Muscle of leg (tissue), 16 donors: ENCODE data around the gene KANTR. TPM values are rescaled to one million over a fixed set of nuclear protein-coding genes. Genes with fewer than 3 reads are reported as not detected.

ENCODE experiments used
- DNase-seq: peaks from one replicate; pipeline ENCODE4 v3.0.0; 2013
- H3K27ac ChIP-seq: one replicate; pipeline ENCODE4 v1.5.1; 2013; ENCODE audit warnings: mild to moderate bottlenecking, low read length, control low read depth
- H3K27me3 ChIP-seq: one replicate; pipeline ENCODE4 v1.6.1; 2013; ENCODE audit warnings: low read length; ENCODE audit not compliant: control insufficient read depth, insufficient read depth
- H3K36me3 ChIP-seq: one replicate; pipeline ENCODE4 v1.6.1; 2013; ENCODE audit warnings: low read length; ENCODE audit not compliant: control insufficient read depth, insufficient read depth
- H3K4me1 ChIP-seq: one replicate; pipeline ENCODE4 v1.6.1; 2013; ENCODE audit warnings: low read length; ENCODE audit not compliant: control insufficient read depth, insufficient read depth
- H3K4me3 ChIP-seq: one replicate; pipeline ENCODE4 v1.5.1; 2013; ENCODE audit warnings: low read length, control low read depth
- H3K9me3 ChIP-seq: replicated peaks from 2 replicates; pipeline ENCODE4 v1.6.1; 2013; ENCODE audit warnings: low read depth, low read length; ENCODE audit not compliant: control insufficient read depth
- WGBS: methylation state at CpG from one replicate; pipeline ENCODE4 v1.1.5; 2013; ENCODE audit warnings: missing lambda C conversion rate; ENCODE audit not compliant: insufficient coverage; 5-methylcytosine and 5-hydroxymethylcytosine counted together
- long read RNA-seq, 11 donors: transcript quantifications; one replicate each; lab custom pipeline, GENCODE V29; 2026
- polyA plus RNA-seq, 8 donors: library from polyadenylated mRNA; unstranded; fragments of 120-200 nt; gene quantifications; one replicate each; pipeline versions ENCODE4 v1.2.1 to v1.2.3, GENCODE V29; 2013; ENCODE audit warnings: inconsistent platforms in 1 of 8, low replicate concordance in 1 of 8; ENCODE audit not compliant: insufficient read length in 8 of 8, insufficient read depth in 1 of 8
- total RNA-seq: library from RNA; stranded (reverse); fragments of 120-200 nt; gene quantifications from one replicate; pipeline ENCODE4 v1.2.4, GENCODE V29; 2013

The KANTR gene, protein sequence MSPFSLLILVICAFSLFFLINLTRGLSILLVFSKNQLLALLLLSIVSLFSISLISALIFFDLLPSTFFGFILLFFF
- 11.0 TPM for total RNA-seq
- 10 to 100 TPM in 2 of 8 donors, 1 to 10 TPM in 6; 4.3 to 18.2 (median 7.8) TPM for polyA plus RNA-seq
- long read RNA-seq, donor 1 = 0 reads
- long read RNA-seq, donor 2 = 0 reads
- long read RNA-seq, donor 3 = 0 reads
- long read RNA-seq, donor 4 = 0 reads
- long read RNA-seq, donor 5, partial matches to known transcripts = 0 of 1 reads
- long read RNA-seq, donor 5, other reads (novel, unspliced or antisense) = 0 of 1 reads
- long read RNA-seq, donor 6 = 0 reads
- long read RNA-seq, donor 7 = 0 reads
- long read RNA-seq, donor 8 = 0 reads
- long read RNA-seq, donor 9 = 0 reads
- long read RNA-seq, donor 10 = 0 reads
- long read RNA-seq, donor 11 = 0 reads

DNA sequence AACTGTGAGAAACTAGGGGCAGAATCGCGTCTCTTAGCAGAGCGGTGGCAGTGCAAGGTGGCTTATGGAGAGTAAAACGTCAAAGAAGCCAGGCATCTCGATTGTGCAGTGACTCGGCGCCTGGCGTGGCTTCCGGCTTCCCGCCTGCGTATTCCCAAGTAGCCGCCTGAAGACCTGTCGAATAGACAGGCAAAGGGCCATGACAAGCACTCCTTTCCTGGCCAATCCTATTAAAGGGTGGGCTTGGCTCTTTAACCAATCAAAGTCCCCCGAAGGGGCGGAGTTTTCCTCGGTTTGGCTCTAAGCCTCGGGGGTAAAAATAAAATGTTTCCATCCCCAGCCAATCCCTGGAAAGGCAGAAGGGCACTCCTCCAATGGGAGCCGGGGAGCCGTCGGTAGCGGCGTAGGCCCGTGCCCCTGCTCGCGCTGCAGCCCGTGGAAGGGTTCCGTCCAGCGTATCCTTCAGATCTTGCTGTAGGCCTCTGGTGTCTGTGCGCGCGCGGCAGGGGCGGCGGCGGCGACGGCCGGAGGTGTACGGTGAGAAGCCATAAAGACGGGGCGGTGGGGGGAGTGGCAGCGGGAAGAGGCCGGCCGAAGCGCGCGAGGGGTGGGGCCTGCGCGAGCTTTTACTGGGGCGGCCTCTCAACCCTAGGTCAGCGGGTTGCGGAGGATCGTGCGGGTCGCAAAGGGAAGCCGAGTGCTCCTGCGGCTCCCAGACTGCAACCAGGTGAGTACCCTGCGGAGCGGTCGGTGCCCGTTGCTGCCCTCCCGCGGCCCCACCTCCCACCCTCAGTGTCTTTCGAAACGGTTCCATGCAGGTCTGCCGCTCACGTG is at the start of gene KANTR:
Gene KANTR (plus strand): TSS at position 395 of the 834 bp plus-strand sequence. CDS start 30,131 bp downstream, outside the sequence.
- Histone ChIP-seq H3K4me1 (peaks cover 5% of the 10 kb centered on the region), H3K9me3 (no peaks in the 10 kb centered on the region), H3K27ac (peak within 1 kb of the TSS; percentile 97), H3K27me3 (peaks cover 45% of the 10 kb centered on the region), H3K36me3 (no peaks in the 10 kb centered on the region), H3K4me3 (peak within 1 kb of the TSS; percentile 71)
- WGBS = 33% methylated on average over 59 of the region's 67 CpGs
- DNase-seq = peak; percentile 98

DNA sequence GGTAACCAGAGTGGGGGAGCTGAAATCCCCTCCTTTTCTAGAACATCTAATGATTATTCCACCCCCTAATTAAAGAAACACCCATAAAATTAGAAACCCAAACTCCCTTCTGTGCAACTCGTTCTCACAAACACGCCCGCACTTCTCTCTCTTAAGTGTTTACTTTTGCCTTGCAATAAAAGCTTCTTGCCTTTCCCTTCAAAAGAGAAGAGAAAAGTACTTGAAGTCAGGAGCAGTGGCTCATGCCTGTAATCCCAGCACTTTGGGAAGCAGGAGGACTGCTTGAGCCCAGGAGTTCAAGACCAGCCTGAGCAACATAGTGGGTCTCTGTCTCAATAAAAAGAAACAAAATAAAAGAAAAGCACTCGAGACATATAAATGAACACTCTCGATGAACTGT is 48.9 kb upstream of the KANTR start:
- Histone ChIP-seq H3K27me3 (peaks cover 46% of the 10 kb centered on the region), H3K4me1 (peaks cover 4% of the 10 kb centered on the region), H3K36me3 (peaks cover 2% of the 10 kb centered on the region), H3K27ac (no peak overlapping the region), H3K4me3 (no peak overlapping the region), H3K9me3 (no peaks in the 10 kb centered on the region)
- DNase-seq = no peak
- 42% methylated on average over 2 of the region's 5 CpGs for WGBS

DNA sequence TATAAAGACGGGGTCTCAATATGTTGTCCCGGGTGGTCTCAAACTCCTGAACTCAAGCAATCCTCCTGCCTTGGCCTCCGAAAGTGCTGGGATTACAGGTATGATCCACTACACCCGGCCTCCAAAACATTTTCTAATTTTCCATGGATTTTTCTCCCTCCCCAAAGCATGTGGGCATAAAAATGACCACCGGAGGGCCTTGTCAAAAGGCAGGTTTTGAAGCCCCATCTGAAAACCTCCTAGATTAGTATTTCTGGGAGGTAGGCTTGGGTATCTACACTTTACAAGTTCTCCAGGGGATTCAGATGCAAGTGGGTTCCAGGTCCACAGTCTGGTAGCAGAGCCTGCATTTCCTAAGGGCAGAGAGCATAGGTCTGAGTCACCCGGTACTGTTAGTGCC is 46.7 kb upstream of the KANTR start:
- DNase-seq = no peak
- WGBS = 91% methylated on average over 4 of the region's 6 CpGs
- Histone ChIP-seq H3K36me3 (peaks cover 3% of the 10 kb centered on the region), H3K27ac (no peak overlapping the region), H3K4me3 (no peak overlapping the region), H3K27me3 (peaks cover 50% of the 10 kb centered on the region), H3K4me1 (peaks cover 4% of the 10 kb centered on the region), H3K9me3 (no peaks in the 10 kb centered on the region)

DNA sequence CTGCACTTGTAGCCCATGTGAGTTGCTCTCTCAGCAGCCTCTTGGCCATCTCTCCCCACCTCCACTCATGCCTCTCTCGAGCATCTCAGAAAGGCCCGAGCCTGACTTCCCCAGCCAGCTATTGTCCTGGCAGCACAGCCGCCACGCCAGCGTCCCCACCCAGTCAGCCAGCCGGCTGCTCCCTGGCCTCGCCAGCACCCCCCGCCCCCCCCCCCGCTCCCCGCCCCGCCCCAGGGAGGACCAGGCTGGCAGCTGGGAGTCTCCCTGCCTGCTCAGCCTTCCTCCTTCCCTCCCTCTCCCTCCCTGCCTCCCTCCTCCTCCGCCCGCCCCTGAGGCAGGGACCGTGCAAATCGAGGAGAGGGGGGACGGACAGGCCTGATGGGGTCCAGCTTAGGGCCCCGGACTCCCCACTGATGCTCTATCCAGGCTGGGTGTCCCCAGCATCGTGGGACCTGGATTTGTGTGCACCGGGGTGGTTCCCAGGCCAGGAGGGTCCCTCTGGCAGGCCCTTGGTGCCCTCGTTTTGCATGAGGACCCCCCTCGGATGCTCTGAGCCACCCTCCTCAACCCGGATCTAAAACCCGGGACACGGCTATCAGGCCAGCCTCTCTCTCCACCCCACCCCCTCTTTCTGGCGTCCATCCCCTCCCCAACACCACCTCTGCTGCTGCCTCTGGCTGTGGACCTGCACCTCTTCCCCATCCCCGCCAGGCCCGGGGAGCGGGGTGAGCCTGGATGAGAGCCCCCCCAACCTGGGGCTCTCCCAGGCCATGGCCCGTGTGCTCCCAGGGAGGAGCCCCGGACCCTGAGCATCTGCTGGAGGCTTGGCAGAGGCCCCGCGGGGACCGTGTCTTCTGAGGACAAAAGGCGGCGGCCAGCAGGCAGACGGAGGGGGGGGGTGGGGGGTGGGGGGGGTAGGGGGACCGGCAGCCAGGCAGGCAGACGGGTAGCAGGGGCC is 45.5 kb upstream of the KANTR start, which contains the start of gene GPR173:
Gene GPR173 (plus strand): TSS at position 621 of the 958 bp plus-strand sequence. CDS start 27,833 bp downstream, outside the sequence.
- Histone ChIP-seq H3K4me1 (peaks cover 4% of the 10 kb centered on the region), H3K9me3 (no peaks in the 10 kb centered on the region), H3K4me3 (peak within 1 kb of the TSS; percentile 54), H3K27ac (peak within 1 kb of the TSS; percentile 59), H3K36me3 (peaks cover 3% of the 10 kb centered on the region), H3K27me3 (peaks cover 44% of the 10 kb centered on the region)
- 28% methylated on average over 10 of the region's 38 CpGs for WGBS
- DNase-seq = peak; percentile 81

DNA sequence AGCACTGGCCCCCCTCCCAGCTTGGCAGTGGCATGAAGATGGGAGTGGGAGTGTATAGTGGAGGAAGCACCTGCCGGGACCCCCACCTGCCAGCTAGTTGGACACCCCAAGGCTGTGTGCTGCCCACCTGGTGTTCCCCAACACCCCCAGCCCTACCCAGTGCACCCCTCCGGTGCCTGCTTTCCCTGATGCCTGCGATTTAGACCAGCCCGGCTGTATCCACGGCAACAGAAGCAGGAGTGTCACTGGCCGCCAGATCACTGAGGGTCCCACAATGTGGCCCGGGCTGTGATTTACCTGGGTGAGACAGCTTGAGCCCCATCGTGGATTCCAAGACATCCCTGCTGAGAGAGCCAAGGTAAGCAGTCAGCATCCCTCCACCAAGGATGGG is 44.8 kb upstream of the KANTR start:
- Histone ChIP-seq H3K27me3 (peaks cover 40% of the 10 kb centered on the region), H3K9me3 (no peaks in the 10 kb centered on the region), H3K4me3 (peak overlapping the region; percentile 54), H3K4me1 (peaks cover 4% of the 10 kb centered on the region), H3K36me3 (peaks cover 3% of the 10 kb centered on the region), H3K27ac (no peak overlapping the region)
- DNase-seq = no peak
- 23% methylated on average over 7 of the region's 8 CpGs for WGBS

DNA sequence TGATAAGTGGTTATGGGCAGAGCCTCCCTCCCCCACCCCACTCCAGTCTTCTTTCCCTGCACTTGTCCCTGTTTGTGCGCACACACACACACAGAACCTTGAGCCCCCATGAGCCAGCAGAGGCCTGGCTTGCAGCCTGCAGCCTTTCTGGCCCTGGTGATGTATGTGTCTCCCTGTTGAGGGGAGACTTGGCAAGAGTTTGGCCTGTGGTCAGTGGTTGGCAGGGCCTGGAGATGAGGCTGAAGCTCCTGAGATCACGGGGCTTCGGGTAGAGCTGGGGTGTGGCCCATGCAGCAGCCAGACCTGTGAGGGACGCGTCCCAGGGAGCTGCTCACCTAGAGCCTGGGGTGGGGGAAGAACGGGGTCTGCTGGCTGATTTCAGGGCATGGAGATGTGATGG is 43.1 kb upstream of the KANTR start:
- Histone ChIP-seq H3K4me1 (peaks cover 4% of the 10 kb centered on the region), H3K27ac (no peak overlapping the region), H3K9me3 (no peaks in the 10 kb centered on the region), H3K27me3 (peaks cover 36% of the 10 kb centered on the region), H3K4me3 (no peak overlapping the region), H3K36me3 (peaks cover 3% of the 10 kb centered on the region)
- DNase-seq = no peak
- 72% methylated on average over 5 of the region's 6 CpGs for WGBS

DNA sequence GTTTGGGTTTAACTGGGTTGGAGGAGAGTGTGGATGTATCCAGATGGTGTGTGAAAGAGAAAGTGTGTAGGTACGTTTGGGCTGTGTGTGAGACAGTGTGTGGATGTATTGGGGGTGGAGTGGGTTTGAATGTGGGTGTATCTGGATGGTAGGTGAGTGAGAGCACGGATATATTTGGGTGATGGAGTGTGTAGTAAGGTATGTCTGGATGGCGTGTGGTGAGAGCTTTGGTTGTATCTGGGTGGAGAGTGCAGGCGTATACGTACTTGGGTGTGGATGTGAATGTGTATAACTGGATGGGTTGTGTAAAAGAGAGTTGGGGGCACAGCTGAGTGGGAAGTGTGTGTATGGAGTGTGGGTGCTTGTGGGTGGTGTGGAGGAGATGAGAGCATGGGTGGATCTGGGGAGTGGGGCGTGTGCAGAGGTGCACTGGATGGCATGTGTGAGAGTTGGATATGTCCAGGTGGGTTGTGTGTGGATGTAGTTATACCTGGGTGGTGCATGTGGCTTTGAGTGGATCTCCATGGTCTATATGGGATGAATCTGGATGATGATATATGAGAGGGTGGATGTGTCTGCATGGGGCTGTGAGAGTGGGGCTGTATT is 38.6 kb upstream of the KANTR start:
- H3K27me3 ChIP-seq = peaks cover 21% of the 10 kb centered on the region
- 72% methylated on average over 6 of the region's 6 CpGs for WGBS
- no peaks in the 10 kb centered on the region for H3K9me3 ChIP-seq
- H3K4me3 ChIP-seq = no peak overlapping the region
- no peaks in the 10 kb centered on the region for H3K36me3 ChIP-seq
- no peaks in the 10 kb centered on the region for H3K4me1 ChIP-seq
- no peak overlapping the region for H3K27ac ChIP-seq
- DNase-seq = no peak

DNA sequence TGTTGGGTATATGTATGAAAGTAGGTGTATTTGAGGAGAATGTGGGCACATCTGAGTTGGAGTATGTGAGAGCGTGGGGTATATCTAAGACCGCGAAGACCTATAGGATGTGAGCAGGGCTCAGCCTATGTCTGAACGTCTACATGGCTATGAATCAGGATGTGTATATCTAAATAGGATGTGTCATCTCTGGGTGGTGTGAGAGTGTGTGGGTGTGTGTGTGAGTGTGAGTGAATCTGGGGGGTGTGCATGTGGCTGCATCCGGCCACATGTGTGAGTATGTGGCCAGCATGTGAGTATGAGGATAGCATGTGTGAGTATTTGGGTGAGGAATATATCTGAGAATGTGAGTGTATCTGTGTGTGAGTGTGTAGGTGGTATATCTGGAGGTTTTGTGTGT is 37.6 kb upstream of the KANTR start:
- H3K4me1 ChIP-seq = no peaks in the 10 kb centered on the region
- no peaks in the 10 kb centered on the region for H3K36me3 ChIP-seq
- WGBS = 78% methylated on average over 5 of the region's 5 CpGs
- no peak overlapping the region for H3K27ac ChIP-seq
- H3K9me3 ChIP-seq = no peaks in the 10 kb centered on the region
- no peak overlapping the region for H3K4me3 ChIP-seq
- DNase-seq = no peak
- H3K27me3 ChIP-seq = peaks cover 17% of the 10 kb centered on the region

DNA sequence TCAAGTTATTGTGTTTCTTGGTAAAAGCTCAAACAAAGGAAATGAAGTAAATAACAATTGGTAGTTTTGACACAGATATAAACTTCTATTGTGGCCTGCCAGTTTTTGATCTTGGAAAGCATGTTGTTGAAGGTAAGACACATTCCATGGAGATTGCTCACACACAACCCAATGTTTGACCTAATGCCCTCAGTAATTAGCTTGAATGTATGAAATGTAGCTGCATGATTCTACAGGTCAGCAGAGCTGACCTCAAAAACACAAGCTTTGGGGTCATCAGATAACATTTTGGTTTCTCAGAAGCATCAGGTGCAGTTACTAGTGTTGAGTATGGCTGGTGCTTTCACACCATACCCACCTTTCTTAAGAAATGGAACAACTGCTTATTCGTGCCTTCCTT is 28.8 kb upstream of the KANTR start:
- no peaks in the 10 kb centered on the region for H3K36me3 ChIP-seq
- no peaks in the 10 kb centered on the region for H3K4me1 ChIP-seq
- H3K9me3 ChIP-seq = no peaks in the 10 kb centered on the region
- no peak for DNase-seq
- WGBS = no CpG with 5 or more reads among the region's 1 CpG
- H3K27ac ChIP-seq = no peak overlapping the region
- peaks cover 18% of the 10 kb centered on the region for H3K27me3 ChIP-seq
- H3K4me3 ChIP-seq = no peak overlapping the region
